Endometrium (tissue), 2 donors: ENCODE measurements around the gene SLC22A5.
"Not testable (repeated sequence)": the region's sequence is repeated elsewhere in the genome, so short reads cannot be mapped to it uniquely, and the experiment has no call there.

Source experiments
- FAIRE-seq: peaks from 2 replicates; lab custom pipeline; 2012; peaks lifted over from hg19 to GRCh38; lab: Jason Lieb, UNC
- donor health status: control.
- donor health status: control.

Gene SLC22A5

GRCh38 chr5:132427281-132428146, 58.0 kb downstream of the SLC22A5 start:
- FAIRE-seq, result no peak

GRCh38 chr5:132428147-132428482, 58.6 kb downstream of the SLC22A5 start:
- FAIRE-seq, result no peak

DNA sequence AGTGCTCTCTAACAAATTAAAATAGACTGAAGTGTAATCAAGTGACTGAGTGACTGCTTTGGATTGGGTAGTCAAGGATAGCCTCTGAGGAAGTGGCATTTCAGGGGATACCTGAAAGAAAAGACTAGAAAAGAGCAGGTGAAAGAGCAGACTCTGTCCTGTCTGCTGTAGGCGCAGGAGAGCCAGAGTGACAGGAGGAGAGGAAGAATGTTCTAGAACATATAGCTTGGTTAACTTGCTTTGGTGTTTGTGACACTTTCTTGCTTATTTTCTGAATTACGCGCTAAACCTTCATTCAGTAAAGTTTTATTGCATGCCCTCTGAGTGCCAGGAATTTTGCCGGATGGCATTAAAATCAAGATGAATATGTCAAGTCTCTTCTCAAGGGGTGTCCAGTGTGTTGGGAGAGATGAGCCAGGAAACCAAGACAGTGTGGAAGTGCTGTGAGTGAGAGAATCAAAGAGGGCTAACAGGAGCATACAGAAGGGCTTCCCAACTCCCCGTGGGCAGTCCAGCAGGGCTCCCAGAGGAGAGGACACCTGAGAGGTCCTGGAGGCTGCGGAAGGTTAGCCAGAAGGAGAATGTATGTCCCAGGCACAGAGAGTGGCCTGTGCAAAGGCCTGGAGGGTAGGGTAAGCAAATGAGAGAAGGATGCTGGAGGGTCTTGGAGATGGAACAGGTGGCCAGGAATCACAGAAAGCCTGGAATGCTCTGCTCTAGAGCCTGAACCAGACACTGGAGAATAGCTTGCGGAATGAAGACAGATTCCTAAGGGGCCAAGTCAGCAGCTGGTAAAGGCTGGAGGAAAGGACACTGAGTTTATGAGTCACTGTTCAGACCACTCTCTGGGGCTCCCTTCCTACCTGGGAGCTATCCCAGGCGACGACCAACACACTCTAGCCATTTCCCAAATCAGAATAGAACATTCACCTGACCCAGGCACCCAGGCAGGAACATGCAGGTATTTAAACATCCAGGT, 59.3 kb downstream of the SLC22A5 start:
- no peak for FAIRE-seq

DNA sequence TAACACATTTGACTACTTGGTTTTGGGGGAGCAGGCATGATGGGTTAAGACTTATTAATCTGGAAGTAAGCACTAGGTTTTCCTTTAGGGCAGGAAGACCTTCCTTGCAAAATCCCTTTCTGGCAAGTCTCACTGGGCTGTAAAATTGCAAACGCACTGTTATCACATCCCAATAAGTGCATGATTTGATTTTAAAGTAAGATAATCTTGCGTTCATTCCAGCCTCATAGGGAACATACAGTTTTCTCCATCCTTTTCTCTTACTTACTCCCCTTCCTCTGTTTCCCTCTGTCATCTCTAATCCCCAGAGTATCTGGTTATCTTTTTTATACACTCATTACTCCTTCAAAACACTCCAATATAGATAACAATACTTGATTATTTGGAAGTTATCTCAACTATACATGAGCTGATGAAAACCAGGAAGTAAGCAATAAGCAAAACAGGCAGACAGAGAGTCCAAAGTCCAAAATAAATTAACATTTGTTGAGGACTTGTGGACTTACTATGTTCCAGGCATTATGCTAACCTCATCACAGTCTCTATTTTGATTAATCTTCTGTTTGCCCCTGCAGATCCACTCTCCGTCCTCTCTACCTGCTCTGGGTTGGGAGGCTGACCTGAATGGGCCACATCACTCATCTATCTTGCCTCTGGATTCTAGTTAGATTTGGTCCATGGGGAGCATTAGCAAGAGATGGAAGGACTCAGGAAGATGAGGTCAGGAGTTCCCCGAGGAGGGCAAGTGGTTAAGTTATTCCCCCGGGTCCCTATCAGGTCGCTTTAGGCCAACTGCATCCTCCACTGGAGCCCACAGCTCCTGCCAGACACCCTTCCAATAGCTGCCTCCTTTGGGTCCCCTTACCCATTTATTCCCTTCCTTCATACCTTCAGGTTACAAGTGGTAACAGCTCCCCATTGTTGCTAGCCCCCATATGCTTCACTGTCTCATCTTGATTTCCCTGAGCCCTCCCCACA, 60.2 kb downstream of the SLC22A5 start:
- FAIRE-seq, result no peak

DNA sequence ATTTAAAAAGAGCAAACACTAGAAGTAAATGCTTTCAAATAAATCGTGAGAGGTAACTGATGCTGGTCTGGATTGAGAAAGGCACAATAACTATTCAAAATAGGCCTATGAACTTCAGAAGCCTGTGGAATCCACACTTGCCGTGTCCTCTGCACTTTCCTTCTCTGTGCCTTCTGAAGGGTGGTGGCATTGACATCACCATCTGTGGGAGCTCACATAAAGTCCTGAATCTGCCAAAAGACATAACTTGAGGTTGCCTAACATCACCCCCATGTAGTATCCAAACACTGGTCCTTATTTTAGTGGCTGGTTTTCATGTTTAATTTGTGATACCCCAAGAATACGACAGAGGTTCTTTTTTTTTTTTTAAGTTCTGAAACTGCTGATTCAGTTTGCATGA, 61.2 kb downstream of the SLC22A5 start:
- FAIRE-seq, result no peak

DNA sequence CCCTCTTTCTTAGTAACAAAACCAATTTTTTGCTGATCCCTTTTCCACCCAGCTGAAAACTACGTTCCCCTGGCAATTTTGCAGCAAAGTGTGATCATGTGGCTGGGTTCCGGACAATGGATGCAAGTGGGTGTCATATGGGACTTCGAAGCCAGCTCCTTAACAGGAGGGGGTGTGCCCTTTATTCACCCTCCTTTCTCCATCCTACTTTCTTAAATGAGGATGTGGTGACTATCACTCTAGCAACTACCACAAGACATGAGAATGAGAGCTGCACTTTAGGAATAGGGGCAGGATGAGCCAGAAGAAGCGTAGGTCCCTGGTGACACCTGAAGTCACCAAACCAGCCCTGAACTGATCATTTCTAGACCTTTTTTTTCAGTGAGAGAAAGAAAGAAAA, 62.1 kb downstream of the SLC22A5 start:
- FAIRE-seq, result no peak

GRCh38 chr5:132433141-132433540, 63.6 kb downstream of the SLC22A5 start:
- no peak for FAIRE-seq

DNA sequence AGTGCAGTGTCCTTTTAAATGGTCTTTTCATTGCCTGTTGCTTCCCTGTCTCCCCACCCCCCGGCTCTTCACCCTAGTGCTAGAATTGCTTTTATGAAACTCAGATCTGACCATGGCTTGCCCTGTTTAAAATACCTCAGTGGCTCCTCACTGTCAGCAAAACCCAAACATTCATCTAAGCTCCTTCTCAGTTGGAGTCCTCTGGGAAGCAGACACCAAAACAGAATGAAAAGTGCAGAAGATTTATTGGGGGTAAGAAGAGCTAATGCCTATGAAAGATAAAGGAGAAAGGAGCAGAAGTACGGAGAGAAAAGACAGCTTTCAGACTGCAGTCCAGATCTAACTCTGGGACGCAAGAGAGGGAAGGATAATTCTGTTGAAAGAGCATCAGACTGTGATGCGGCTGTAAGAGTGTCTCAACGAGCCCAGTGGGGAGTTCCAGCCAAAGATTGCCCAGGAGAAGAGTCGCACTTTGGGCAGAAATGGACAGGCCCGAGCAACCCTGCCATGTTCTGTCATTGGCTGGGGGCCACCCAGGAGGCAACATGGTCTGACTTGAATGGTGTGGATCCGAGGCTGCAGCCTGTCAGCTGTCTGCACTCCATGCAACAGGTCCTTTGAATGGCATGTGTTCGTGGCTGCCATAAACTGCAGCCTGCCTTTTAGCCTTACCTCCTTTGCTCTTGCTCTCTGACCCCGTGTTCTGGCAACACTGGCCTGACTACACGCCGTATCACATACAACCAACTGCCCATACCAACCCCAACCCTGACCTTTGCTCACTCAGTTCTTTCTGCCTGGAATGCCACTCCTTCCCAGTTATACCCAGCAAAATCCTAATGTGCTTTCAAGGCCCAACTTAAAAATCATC, 65.1 kb downstream of the SLC22A5 start:
- FAIRE-seq, result no peak

- FAIRE-seq, result no peak
Measured at GRCh38 chr5:132435447-132435846, 65.9 kb downstream of the SLC22A5 start.

DNA sequence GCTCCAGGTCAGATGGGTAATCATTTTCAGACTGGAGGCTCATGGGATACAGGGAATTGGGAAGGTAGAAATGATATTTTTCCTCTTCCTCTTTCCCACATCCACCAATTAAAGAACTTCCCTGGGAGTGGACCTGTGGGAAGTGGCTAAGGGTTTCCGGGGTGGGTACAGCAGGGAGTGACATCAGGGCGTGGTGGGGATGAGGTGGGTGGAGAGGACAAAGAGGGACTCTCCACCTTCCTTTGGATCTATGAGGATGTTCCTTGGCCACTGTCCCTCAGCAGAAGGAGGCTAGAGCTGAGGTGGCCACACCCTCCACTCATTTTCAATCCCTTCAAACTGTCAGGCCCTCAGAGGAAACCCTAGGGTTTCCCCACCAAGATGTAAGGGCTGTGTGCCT, 66.4 kb downstream of the SLC22A5 start:
- no peak for FAIRE-seq

GRCh38 chr5:132436936-132437335, 67.4 kb downstream of the SLC22A5 start:
- no peak for FAIRE-seq

DNA sequence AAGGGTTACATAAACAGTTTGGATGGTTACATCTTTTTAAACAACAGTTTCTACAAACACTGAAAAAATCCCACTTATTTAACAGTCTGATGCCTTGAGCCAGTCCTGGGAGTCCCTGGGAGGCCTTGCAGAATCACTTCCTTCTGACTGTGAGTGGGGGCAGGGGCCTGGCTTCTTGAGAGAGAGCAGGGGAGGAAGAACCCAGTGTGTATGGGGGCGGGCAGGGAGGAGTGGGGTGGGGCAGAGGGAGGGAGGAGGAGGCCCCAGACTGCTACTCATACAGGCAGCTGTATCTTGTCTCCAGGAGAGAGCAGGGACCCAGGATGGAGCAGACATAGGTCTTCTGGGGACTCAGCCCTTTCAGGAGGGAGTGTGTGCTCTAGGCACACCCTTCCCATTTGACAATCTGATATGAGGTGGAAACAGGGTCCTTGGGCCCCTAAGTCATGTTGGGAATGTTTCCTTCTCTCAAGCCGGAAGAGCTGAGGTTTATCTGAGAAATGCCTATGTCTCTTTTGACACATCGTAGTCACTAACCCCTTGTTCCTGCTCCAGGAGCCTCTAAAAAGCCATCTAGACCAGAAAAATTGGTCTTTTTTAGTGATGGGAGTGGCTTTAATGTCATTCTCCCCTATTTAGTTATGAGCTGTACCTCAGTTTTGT, 68.2 kb downstream of the SLC22A5 start:
- no peak for FAIRE-seq

- FAIRE-seq, result not testable (repeated sequence)
Measured at GRCh38 chr5:132438267-132438645, 68.7 kb downstream of the SLC22A5 start.

DNA sequence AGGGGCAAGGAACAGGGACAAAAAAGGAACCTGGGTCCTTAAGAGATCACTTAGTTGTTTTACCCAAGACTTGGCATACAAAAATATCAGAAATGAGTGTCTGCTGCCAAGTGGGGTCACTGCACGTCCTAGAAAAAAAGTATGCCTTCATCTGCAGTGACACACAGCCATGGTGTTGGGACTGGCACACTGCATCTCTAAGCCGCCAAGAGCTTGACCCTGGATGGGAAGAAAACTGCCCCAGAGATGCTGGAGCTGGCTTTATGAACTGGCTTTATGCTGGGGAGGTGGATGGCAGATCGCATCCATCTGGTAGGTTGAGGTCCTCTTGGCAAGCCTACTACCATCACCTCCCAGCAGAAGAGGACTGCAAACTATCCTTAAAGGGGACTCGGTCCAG, 69.4 kb downstream of the SLC22A5 start:
- FAIRE-seq, result no peak

GRCh38 chr5:132439521-132440089, 70.1 kb downstream of the SLC22A5 start:
- no peak for FAIRE-seq

DNA sequence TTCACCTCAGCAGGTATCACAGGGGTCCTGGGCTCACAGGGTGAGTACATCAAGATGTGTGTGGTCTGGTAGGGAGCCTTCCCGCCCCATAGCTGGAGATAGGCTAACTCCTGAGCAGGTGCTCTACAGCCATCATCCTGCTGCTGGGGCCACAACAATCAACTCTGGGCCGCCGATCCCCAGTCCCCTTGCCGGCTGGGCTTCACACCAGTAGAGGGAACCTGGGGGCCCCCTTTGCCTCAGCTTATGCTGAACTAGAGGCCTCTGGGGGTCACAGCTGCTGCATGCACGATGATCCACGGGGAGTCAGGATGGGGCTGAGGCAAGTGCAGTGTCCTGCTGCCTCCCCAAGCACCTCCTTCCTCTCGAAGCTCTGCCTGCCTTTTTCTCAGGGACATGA, 74.6 kb downstream of the SLC22A5 start:
- FAIRE-seq, result no peak
